Heart left ventricle (tissue), 13 donors: ENCODE data around the gene ABCC3.

Experiments used
- POLR2A ChIP-seq, 2 donors: fragments of 450-650 bp; IDR thresholded peaks; one replicate each; pipeline ENCODE4 v1.6.1; 2017; ENCODE audit warnings: antibody characterized with exemption in 2 of 2, mild to moderate bottlenecking in 2 of 2, moderate library complexity in 2 of 2
- TF ChIP-seq, protein P1 (sequence below), 12 donors: fragments of 200-600 bp; sonication (generic) in 4 of 12; IDR thresholded peaks; one replicate each; pipeline versions ENCODE4 v1.5.0 to v1.8.0; 2018 to 2022; ENCODE audit warnings: antibody characterized with exemption in 12 of 12, mild to moderate bottlenecking in 5 of 12
- donor health status: ischemic (EF 13 %, LVEDD 7.1; RV severe dilation, severe dysfunction).
- donor health status: DM: no; HTN: yes; CAD: no.
- donor health status: DM: no; HTN: no; CAD: no.
- donor health status: ischemic (EF 25% LVEDD 6.9; RV normal size, moderate dysfunction).
- donor health status: ischemic (EF 25% LVEDD 5.7; RV mildly dilated, moderate dysfunction).
- donor health status: ischemic (EF 35%, LVEDD 5.7; RV mildly dilated, moderate dysfunction).
- donor health status: nonischemic (EF 11% LVEDD 7.7; RV severe dilation, severe dysfunction).
- donor health status: DM: yes; HTN: yes; CAD: no.
- donor health status: PGD.
- donor health status: ischemic (EF 29% LVEDD 5.4; RV normal size, mild dysfunction).
- donor health status: nonischemic (EF 23%, LVEDD 6.1; RV moderate dilation, normal function).

DNA sequence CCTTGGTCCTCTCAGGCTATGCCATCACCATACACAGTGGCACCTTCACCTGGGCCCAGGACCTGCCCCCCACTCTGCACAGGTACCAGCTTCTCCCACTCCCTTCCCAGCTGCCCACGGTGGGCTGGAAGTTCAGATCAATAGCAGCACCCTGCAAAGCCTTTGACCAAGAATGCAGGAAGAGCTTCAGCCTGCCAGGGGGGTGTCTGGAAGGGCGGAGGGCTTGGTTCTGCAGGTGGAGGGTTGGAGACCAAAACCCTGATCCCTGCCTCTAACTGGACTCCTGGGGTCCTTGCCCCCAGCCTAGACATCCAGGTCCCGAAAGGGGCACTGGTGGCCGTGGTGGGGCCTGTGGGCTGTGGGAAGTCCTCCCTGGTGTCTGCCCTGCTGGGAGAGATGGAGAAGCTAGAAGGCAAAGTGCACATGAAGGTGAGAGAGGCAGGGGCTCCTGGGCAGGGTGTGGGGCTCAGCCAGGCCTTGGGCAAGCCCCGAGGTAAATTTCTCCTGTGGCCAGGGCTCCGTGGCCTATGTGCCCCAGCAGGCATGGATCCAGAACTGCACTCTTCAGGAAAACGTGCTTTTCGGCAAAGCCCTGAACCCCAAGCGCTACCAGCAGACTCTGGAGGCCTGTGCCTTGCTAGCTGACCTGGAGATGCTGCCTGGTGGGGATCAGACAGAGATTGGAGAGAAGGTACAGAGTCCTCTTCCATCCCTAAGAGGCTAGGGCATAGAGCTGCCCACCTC, 34.3 kb downstream of the ABCC3 start:
- TF ChIP-seq, protein P1, sequence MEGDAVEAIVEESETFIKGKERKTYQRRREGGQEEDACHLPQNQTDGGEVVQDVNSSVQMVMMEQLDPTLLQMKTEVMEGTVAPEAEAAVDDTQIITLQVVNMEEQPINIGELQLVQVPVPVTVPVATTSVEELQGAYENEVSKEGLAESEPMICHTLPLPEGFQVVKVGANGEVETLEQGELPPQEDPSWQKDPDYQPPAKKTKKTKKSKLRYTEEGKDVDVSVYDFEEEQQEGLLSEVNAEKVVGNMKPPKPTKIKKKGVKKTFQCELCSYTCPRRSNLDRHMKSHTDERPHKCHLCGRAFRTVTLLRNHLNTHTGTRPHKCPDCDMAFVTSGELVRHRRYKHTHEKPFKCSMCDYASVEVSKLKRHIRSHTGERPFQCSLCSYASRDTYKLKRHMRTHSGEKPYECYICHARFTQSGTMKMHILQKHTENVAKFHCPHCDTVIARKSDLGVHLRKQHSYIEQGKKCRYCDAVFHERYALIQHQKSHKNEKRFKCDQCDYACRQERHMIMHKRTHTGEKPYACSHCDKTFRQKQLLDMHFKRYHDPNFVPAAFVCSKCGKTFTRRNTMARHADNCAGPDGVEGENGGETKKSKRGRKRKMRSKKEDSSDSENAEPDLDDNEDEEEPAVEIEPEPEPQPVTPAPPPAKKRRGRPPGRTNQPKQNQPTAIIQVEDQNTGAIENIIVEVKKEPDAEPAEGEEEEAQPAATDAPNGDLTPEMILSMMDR (IDR thresholded peaks at IDR 0.05) = no peak
- no peak for TF ChIP-seq POLR2A (IDR thresholded peaks at IDR 0.05)
